ENCODE measurements around the gene NOC4L. TPM values are rescaled to one million over a fixed set of nuclear protein-coding genes. Genes with fewer than 3 reads are reported as not detected.
A peak's percentile ranks its signal among the peaks of the same experiment; 100 is the strongest.

Gene NOC4L
- total RNA-seq, 3 donors from 2014 or later = 10.1 to 14.3 (median 11.1) TPM

DNA sequence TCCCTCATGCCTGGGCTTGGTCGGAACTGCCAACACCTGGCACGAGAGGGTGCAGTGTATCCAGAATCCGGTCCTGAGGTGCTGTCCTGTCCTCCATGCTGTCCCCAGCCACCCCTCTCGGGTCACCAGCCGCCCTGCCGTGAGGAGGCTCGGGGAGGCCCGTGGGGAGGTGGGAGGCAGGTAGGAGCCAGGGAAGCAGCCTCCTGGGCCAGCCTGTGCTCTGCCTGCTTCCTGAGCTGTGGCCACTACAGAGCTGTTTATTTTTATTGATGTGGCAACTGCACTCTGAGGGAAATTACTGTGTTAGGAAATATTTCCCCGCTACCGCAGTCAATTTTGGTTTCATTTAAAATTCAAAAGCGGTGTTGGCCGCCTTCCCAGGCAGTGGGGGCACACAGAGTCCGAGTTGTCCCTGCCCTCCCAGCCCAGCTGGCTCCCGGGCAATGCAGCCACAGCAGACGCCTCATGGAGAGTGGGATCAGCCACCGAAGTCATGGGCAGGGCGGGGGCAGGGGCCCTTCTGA, 18.3 kb downstream of the NOC4L start:
- no peak for TF ChIP-seq POLR2AphosphoS5 (IDR thresholded peaks at IDR 0.05)
- no peak for TF ChIP-seq POLR2A (IDR thresholded peaks at IDR 0.05)
- TF ChIP-seq, protein P1, sequence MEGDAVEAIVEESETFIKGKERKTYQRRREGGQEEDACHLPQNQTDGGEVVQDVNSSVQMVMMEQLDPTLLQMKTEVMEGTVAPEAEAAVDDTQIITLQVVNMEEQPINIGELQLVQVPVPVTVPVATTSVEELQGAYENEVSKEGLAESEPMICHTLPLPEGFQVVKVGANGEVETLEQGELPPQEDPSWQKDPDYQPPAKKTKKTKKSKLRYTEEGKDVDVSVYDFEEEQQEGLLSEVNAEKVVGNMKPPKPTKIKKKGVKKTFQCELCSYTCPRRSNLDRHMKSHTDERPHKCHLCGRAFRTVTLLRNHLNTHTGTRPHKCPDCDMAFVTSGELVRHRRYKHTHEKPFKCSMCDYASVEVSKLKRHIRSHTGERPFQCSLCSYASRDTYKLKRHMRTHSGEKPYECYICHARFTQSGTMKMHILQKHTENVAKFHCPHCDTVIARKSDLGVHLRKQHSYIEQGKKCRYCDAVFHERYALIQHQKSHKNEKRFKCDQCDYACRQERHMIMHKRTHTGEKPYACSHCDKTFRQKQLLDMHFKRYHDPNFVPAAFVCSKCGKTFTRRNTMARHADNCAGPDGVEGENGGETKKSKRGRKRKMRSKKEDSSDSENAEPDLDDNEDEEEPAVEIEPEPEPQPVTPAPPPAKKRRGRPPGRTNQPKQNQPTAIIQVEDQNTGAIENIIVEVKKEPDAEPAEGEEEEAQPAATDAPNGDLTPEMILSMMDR (IDR thresholded peaks at IDR 0.05) = no peak
- Histone ChIP-seq H3K27ac (peak overlapping the region in 1 of 2 donors; percentile 1), H3K27me3 (peaks cover 0 to 11% of the 10 kb centered on the region in 2 donors)

DNA sequence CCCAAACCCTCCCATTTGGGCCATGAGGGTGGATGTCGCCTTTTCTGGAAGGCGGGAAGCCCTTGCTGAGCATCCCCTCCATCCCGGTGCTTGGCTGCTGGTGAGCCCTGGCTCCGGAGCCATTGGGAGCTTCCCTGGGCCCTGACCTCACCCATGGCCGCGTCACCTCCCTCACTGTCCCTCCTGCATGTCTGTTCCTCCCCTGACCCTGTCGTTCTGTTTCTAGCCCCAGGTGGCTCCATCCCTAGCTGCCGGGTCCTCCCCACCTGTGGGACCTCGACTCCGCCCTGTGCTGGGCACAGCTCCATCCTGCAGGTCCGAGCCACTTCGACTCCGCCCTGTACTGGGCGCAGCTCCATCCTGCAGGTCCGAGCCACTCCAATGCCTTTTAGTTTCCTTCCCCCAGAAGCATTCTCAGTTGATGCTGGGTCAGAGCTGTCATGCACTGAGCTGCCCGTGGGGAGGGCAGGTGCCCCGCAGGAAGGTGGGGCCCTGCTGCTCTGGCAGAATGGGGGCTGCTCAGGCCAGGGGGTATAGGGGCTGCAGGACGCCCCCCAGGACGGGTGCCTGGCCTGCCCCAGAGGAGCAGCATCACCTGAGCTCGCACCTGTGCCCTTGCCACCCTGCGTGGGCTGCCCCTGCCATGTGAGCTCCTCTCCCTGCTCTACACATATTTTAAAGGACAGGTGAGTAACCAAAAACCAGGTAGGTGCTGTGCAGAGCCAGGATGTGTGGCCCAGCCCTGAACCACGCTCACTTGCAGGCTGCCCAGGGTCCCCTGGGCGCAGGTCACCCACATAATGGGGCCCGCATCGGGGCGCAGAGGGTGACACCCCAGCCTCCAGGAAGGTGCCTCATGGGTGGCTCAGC, 19.0 kb downstream of the NOC4L start:
- Histone ChIP-seq H3K36me3 (no peaks in the 10 kb centered on the region), H3K4me3 (peak overlapping the region in 2 of 3 donors; percentile 11 to 56), H3K4me1 (peaks cover 3 to 13% of the 10 kb centered on the region in 2 donors), H3K9me3 (no peaks in the 10 kb centered on the region), H3K27me3 (peaks cover 0 to 14% of the 10 kb centered on the region in 2 donors), H3K27ac (peak overlapping the region in 1 of 2 donors; percentile 1)
- TF ChIP-seq, protein P1 (IDR thresholded peaks at IDR 0.05) = no peak
- TF ChIP-seq POLR2A (IDR thresholded peaks at IDR 0.05) = no peak
- no peak for TF ChIP-seq POLR2AphosphoS5 (IDR thresholded peaks at IDR 0.05)
- DNase-seq (ENCODE audit: low spot score in 2 of 2) = no peak
- intact Hi-C loops (cut with DNase I; ENCODE audit: low total_unique reads) = no loop called here

More for the DNA sequence above, 18.3 kb downstream of the NOC4L start:
- no peaks in the 10 kb centered on the region for H3K36me3 ChIP-seq
- H3K9me3 ChIP-seq = no peaks in the 10 kb centered on the region
- H3K4me3 ChIP-seq = peak overlapping the region in 2 of 3 donors; percentile 11 to 56
- H3K4me1 ChIP-seq = peaks cover 3 to 13% of the 10 kb centered on the region in 2 donors
- DNase-seq (ENCODE audit: low spot score in 2 of 2) = no peak
- intact Hi-C loops (cut with DNase I; ENCODE audit: low total_unique reads) = no loop called here

DNA sequence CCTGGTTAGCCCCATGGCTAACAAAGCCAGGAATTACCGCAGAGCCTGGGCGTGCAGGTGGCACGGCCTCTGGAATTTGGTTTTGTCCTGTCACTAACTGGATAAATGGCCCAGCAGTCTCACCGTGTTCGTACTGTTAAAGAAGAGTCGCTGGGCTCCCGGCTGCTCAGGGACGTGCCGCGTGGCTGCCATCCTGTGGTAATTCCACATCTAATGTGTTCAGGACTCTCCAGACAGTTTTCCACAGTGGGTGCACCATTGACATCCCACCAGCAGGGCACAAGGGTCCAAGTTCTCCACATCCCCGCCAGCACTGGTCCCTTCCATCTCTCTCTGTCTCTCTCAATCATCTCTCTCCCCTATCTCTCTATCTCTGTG, 19.6 kb downstream of the NOC4L start:
- intact Hi-C loops (cut with DNase I; ENCODE audit: low total_unique reads) = no loop called here
- peaks cover 0 to 20% of the 10 kb centered on the region in 2 donors for H3K27me3 ChIP-seq

DNA sequence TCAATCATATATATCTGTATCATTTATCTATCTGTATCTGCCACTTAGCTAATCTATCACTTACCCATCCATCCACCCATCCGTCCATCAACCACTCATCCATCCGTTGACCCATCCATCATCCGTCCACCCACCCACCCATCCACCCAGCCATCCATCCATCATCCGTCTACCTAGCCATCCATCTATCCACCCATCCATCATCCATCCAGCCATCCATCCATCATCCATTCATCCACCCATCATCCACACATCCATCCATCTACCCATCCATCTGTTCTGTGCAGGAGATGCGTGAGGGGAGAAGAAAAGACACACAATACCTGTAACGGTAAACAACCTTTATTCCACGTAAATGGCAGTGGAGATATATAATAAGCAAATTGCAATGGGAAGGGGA, 20.2 kb downstream of the NOC4L start:
- H3K9me3 ChIP-seq = no peaks in the 10 kb centered on the region
- H3K27ac ChIP-seq = no peak overlapping the region
- TF ChIP-seq POLR2A (IDR thresholded peaks at IDR 0.05) = no peak
- TF ChIP-seq, protein P1 (IDR thresholded peaks at IDR 0.05) = no peak
- TF ChIP-seq POLR2AphosphoS5 (IDR thresholded peaks at IDR 0.05) = no peak
- no peak overlapping the region for H3K4me3 ChIP-seq
- no peak for DNase-seq (ENCODE audit: low spot score in 2 of 2)
- intact Hi-C loops (cut with DNase I; ENCODE audit: low total_unique reads) = no loop called here
- H3K36me3 ChIP-seq = no peaks in the 10 kb centered on the region
- H3K4me1 ChIP-seq = peaks cover 3 to 13% of the 10 kb centered on the region in 2 donors
- peaks cover 0 to 24% of the 10 kb centered on the region in 2 donors for H3K27me3 ChIP-seq

More for the DNA sequence above, 19.6 kb downstream of the NOC4L start:
- Histone ChIP-seq H3K4me3 (no peak overlapping the region), H3K4me1 (peaks cover 3 to 13% of the 10 kb centered on the region in 2 donors), H3K27ac (no peak overlapping the region), H3K9me3 (no peaks in the 10 kb centered on the region), H3K36me3 (no peaks in the 10 kb centered on the region)
- DNase-seq (ENCODE audit: low spot score in 2 of 2) = no peak
- TF ChIP-seq POLR2A (IDR thresholded peaks at IDR 0.05) = no peak
- TF ChIP-seq, protein P1 (IDR thresholded peaks at IDR 0.05) = no peak
- no peak for TF ChIP-seq POLR2AphosphoS5 (IDR thresholded peaks at IDR 0.05)

DNA sequence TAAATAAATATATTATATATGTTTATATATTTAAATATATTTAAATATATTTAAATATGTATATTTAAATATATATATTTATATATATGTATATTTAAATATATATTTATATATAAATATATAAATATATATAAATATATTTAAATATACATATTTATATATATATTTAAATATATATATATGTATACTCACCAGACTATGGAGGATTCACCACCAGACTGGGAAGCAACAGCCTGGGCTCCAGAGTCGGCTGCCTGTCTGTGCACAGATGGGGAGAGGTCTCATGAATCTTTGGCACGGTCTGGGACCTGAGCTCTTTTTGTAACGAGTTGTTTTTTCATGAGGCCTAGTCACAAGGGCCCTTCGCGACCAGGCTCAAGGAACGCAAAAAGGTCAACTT, 21.3 kb downstream of the NOC4L start:
- Histone ChIP-seq H3K36me3 (no peaks in the 10 kb centered on the region), H3K27ac (no peak overlapping the region), H3K9me3 (no peaks in the 10 kb centered on the region), H3K4me1 (peaks cover 3 to 13% of the 10 kb centered on the region in 2 donors), H3K4me3 (no peak overlapping the region), H3K27me3 (peaks cover 0 to 28% of the 10 kb centered on the region in 2 donors)
- no peak for DNase-seq (ENCODE audit: low spot score in 2 of 2)
- TF ChIP-seq, protein P1 (IDR thresholded peaks at IDR 0.05) = no peak
- TF ChIP-seq POLR2A (IDR thresholded peaks at IDR 0.05) (no peak), POLR2AphosphoS5 (IDR thresholded peaks at IDR 0.05) (no peak)
- intact Hi-C loops (cut with DNase I; ENCODE audit: low total_unique reads) = no loop called here

Measured in breast epithelium (tissue), 4 donors.